ENCODE data around the gene IGIP.

IGIP gene

DNA sequence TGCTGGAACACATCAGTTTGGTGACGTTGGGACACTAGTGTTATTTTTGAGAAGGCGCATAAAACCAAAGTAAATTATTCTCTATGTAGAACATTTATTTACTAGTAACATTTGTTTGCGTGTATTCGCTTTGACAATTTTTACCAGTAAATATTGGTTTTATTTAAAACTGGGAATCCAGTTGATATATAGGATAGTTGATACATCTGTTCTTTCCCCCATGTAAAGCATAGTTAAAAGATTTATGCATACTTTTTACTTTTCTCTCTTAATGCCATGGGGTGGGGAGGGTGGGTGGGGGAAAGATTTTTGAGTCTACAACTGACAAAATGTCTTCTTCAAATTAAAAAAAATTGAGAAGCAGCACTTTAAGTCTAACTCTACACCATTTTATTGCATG is at the start of gene IGIP:
Gene IGIP, plus strand, starts transcription at position 301 of the 400 bp plus-strand sequence. CDS start 2,540 bp downstream, outside the sequence.
- no peak for DNase-seq

DNA sequence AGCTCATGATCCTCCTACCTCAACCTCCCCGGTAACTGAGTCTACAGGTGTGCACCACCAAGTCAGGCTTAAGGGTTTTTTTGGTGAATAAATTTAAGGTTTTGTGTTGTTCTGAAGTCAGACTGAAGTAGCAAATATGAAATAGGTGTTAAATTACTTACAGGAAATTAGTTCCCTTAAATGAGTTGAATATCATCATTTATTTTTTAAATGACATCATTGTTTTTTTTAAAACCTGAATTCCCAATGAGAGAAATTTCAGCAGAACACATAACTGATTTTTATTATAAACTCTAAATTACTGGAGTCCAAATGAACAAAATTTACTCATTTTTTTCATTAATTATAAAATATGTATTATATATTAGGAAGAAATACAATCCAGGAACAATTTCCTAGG is 49.6 kb upstream of the IGIP start:
- no peak for DNase-seq

DNA sequence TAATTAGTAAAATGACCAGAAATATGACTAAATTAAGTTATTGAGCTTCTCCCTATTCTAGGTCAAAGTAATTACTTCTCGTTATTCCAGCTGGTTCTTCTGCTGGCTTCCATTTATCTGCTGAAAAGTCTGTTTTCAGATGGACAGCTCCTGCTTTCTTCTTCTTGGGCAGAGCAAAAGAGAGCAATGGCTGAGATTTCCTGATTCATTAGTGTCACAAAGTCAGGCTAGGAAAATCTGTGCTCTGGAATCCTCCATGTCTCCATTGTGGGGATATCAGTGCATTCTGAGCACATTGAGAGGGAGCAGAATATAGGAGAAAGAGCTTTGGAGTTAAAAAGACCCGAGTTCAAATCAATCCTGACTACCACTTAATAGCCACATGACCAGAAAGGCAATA is 48.9 kb upstream of the IGIP start:
- no peak for DNase-seq

DNA sequence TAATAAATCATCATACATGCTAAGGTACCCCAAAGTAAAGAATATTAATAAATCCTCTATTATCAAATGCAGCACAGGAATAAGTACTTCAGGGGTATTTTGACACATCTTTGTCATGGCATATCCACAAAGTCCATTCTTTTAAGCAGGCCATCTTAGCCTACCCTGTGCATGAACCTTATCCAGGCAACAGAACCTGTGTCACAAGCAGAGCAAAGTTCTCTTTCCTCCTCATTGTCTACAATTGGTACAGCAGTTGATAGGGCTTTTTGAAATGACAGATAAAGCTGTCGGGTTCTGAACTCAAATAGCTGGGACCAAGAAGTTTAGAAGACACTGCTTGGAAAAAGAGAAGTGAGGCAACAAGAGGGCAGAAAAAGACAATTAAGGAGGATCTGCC is 42.6 kb upstream of the IGIP start:
- no peak for DNase-seq

DNA sequence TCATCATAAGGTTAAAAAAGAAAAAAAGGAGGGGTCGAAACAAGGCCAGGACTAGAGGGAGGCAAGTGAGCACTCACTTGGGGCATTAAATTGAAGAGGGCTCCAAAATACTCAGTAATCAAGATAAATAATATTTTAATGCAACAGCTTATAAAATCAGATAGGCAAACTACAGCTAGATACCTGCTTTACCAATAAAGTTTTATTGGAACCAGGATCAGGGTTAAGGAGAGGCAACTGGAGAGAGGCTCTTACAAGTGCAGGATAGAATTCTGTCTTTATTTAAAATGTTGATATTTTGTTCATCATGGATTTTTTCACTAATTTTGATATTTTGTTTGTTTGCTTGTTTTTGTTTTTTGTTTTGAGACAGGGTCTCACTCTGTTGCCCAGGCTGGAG is 42.1 kb upstream of the IGIP start:
- DNase-seq = no peak

DNA sequence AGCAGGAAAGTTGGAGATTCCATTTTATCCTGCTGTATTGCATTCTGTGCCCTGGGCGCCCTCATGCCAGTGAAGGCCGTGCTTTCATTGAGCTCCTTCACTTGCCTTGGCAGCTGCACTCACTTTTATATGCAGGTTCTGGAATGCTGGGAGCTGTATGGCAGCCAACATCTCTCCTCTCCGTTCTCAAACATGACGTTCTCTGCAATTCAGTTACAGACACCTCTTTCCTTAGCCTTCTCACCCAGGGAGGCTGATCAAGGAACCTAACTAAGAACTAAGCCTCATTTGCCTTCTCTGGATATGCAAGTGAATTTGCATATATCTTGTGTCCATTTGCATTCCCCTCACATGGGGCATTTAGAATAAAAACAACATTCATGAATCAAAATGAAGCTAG is 41.2 kb upstream of the IGIP start:
- DNase-seq = no peak

DNA sequence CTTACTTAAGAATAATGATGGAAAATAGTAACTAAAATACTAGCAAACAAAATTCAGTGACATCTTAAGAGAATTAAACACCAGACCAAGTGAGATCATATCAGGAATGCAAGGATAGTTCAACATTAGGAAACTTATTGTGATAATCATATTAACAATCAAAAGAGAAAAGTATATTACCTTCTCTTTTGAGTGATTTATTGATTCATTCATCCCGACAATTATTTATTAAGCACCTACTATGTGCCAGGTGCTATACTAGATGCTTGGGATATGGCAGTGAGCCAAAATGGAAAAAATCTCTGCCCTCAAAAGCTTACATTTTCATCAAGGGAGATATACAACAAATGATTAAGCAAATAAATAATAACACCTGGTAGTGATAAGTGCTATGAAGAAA is 35.5 kb upstream of the IGIP start:
- DNase-seq = no peak

DNA sequence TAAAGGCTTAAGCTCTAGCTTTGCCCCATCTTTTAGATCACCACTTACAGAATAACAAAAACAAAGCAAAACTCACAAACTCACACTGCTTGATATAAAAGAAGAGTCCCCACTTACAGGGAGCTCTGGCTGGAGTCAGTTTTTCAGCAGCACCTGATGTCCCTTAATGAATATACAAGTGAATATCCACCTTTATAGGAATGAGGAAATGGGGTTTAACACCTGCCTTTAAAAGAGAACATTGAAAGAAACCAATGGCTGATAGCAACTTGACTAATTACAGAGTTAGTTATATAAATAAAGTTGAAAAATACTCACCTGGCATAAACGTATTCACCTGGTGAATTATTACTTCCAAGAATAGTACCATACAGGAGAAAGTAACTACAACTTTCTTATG is 32.6 kb upstream of the IGIP start:
- DNase-seq = no peak

DNA sequence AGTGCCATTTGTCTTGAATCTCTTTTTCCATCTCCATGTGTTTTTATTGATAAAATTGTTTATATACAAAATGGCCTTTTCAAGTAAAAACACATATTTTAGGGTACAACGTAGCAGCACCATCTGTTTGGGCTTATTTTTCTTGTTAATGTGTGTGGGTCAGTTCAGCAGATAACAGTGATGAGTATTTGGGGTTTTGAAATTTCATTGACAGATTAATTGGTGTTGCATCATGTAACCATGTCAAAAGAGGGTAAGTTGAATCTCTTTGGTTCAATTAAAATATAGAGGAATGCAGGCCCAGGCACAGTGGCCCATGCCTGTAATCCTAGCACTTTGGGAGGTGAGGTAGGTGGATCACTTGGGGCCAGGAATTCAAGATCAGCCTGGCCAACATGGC is 31.9 kb upstream of the IGIP start:
- DNase-seq = no peak

DNA sequence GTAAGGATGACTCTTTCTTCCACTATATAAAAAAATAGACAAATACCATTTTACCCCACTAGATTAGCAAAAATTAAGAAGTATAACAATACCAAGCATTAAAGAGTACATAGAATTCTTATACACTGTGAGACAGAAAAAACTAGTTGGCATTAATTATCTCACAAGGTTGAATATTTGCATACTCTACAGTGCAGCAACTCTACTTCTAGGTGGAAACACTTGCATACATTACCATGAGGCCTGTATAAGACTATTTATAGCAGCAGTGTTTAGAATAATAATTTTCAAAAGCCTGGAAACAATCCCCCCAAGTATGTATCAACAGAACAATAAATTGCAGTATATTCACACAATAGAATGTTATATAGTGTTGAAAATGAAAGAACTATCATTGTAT is 30.8 kb upstream of the IGIP start:
- DNase-seq = no peak

DNA sequence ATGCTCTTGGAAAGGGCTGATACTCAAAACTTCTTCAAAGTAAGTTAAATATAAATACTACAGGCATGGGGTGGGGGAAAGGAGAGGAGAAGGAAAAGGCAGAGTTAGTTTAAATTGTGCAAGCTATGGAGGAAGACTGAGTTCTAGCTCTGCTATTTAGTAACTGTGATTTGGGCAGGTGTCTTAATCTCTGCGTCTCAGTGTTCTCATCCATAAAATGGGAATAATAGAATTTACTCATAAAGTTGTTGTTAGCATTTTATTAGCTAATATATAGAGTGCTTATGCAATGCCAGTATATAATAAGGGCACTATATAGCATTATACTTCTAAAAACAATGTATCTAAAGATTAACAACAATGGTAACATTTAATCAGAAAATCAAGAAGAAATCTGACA is 24.6 kb upstream of the IGIP start:
- DNase-seq = no peak

DNA sequence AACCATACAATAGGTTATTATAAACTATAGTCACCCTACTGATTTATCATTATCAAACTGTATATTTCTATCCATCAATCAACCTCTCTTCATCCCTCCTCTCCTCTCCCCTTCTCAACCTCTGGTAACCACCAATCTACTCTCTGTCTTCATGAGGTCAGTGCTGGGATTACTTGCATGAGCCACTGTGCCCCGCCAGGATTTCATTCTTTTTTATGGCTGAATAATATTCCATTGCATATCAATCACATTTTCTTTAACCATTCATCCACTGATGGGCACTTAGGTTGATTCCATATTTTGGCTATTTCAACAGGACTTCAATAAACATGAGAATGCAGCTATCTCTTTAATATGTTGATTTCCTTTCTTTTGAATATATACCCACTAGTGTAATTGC is 22.6 kb upstream of the IGIP start:
- no peak for DNase-seq

DNA sequence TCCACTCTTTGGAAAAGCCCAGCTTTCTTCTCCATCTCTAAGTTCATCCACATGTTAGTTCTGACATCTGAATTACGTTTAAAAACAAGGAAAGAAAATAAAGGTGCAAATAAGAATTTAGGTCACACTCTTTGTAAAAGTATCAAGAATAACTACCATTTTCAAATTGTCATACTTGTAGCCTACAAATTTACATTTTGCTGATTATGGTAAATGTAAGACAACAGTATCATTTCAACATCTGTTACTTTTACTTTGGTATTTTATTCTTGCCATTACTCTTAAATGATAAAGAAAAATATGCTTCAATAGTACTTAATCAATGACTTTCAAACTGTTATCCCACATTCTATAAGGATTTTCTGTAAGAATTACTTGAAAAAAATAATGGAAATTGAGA is 21.6 kb upstream of the IGIP start:
- DNase-seq = no peak

DNA sequence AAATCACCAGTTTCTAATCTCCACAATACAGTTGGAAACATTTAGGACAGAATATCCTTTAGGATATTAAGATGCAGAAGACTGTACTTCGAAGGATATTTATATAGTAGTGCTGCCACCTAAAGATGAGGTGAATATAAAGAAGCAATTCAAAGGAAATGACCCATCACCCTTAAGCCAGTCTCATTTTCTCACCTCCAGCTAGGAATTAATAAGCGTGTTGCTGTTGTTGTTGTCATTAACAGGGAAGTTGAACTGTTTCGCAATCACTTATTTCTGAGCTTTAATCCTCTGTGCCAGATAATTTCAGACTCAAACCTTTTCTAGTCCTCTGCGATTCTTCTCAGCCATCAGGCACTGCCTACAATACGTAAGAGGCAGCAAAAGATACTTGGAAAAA is 19.6 kb upstream of the IGIP start:
- DNase-seq = no peak

DNA sequence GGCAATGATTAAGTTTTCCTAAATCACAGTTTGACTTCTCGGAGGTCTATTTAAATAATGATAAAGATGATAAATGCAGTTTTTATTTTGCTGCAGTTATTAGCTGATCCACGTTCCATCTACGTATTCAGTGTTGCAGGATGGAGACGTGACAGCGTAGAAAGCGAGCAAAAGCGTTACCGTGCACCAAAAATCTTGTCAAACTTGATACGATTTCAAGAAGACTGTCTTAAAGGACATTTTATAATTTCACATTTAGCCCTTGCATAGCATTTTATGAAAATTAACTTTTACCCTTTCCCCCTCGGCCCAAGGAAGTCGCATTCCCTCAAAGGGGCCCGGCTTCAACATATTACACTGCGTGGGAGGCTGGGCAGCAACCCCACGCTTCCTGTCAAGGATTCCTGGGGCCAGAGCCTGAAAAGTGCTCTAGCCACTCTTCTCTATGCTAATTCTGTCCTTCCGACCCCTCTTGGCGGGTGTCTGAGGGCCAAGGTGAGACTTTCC is 18.9 kb upstream of the IGIP start:
- no peak for DNase-seq

DNA sequence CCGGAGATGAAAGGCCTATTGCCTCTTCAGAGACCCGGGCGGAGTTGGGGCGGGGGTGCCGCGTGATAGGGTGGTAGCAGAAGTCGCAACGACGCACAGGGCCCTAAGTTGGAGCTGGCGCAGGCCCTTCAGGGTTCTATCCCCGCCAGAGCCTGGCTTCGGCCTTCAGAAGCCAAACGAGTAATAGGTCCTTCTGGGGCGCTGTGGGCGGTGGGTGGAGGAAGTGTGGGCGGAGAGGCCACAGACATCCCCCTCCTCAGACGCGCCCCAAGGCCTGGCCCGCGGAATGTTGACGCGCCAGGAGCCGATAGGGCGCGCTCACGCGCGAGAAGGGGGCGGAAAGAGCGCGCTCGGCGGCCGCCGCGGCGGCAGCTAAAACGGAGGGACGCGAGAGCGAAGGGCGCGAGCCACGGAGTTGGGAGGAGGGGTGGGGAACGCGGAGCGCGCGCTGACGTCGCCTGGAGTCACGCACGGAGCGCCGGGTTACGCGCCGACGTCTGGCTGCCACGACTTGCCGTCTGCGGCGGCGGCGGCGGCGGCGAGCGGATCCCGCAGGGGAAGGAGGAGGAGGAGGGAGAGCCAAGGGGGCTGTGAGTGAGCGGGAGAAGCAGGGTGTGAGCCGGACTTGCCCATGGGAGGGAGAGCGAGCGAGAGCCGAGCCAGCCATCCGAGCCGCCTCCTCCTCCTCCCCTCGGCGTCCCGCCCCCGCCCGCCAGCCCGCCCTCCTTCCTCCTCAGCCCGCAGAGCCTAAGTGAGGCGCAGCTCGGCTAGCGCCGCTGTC is 18.2 kb upstream of the IGIP start:
- peak; percentile 54 for DNase-seq

DNA sequence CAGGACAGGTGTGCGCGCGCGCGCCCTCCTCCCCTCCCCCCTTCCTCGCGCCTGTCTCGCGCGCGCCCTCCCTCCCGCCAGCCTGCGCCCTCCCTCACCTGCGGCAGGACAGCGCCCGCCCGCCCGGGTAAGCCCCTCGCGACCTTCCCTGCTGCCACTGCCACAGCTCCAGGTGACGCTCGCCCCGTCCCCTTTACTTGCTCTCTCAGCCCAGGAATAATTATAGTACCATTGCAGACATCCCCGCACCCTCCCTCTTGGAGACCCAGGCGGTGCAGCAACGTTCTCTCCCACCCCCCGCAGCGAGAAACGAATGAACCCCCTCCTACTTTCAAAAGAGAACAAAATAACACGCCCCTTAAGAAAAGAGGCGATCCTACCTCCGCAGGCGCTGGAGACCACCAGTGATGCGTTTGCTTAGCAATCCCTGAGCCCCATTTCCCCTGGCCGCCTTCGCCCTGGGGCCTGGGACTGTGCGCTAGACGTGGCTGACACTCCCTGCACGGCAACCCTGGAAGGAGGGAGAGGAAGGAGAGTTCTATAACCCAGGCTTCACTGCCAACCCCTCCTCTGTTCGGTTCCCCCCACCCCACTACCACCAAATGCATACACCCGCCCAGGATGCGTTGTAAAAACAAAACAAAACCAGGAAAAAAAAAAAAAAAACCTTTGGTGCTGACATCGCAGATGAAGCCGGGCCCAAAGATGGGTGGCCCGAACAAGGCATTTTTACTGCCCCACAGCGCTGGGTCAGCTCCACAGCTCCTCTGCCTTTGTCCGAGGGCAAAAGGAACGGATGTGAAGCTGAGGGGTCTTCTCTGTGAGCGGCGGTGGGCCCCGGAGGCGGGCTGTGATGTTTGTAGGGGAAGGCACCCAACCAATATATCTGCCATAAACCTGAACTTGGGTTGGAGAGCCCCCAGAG is 17.4 kb upstream of the IGIP start:
- DNase-seq = no peak

DNA sequence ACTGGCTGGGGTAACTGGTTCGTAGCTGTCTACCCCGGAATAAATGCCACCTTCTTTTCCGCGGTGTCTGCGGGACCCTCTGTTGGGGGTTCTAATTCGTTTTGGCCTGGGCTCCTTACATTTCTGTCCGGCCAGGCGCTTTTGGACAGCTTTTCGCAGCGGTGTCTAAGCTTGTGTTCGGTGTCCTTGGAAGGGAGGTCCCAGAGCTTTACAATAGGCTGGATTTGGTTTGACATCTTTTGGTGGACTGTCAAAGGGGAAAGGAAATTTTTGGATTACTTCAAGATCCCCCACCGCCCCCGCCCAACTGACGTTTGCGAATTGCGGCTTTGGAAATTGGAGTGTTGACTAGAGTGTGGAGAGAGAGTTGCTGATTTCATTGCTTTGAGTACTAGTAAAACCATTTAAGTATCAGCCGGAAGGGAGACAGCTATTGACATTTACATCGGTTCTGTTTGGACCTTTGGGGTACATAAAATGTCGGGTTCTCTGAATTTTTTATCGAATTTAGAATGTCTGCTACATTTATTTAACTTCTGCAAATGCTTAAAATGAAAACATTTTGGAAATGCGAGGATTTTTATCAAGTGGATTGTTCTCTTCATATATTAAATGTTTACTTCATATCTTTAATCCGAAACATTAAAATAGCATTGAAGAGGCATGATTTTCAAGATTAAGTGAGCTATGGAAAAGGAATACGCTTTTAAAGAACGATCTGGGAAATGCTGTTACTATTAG is 16.5 kb upstream of the IGIP start:
- DNase-seq = peak; percentile 21

DNA sequence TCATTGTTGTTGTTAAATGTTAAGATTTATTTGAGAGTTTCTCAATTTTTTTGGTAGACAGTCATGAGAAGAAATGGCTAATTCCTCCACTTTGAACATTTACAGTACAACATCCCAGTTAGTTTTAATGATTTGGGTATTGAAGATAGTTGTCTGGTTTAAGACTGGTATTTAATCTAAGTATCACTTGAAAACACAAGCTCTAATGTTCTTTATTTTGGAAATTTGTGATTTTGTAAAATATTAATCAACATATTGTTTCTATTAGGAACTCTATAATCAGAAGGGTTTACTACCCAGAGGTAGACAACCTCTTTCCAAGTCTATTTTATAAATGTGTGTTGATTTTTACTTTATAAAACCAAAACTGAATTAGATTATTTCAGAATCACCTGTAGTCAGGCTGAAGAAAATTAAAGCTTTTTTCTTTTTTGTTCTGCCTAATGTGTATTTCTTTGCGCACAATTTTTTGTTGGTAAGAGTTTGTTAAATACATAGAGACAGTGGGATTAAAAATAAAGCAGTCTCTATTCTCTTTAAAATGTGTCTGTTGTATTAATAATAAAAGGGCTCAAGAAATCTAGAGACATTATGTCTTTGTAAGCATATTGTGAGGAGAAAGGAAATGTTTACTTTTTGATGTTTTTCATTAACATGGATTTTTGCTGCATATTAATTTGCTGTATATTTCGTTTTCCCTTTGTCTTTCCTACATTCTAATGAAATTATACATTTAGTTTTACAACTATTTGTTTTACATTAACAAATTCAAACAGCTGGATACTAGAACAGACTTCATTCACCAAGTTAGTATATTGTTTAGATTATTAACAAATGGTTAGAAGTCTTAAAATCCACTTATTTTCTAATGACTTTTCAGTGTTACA is 15.7 kb upstream of the IGIP start:
- no peak for DNase-seq

DNA sequence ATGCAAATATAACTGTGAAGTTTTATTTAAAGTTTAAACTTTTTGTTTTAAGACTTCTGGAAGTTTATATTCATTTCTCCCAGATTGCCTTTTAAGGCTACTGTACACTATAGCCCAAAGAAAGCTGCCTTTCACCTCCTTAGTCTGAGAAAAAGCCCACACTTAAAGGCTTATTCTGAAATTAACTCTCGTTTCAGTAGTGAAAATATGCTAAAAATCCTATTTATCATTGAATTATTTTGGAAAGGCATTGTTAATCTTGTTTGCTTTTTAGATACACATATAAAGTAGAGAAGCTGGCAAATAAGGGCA is 15.1 kb upstream of the IGIP start:
- DNase-seq = no peak

DNA sequence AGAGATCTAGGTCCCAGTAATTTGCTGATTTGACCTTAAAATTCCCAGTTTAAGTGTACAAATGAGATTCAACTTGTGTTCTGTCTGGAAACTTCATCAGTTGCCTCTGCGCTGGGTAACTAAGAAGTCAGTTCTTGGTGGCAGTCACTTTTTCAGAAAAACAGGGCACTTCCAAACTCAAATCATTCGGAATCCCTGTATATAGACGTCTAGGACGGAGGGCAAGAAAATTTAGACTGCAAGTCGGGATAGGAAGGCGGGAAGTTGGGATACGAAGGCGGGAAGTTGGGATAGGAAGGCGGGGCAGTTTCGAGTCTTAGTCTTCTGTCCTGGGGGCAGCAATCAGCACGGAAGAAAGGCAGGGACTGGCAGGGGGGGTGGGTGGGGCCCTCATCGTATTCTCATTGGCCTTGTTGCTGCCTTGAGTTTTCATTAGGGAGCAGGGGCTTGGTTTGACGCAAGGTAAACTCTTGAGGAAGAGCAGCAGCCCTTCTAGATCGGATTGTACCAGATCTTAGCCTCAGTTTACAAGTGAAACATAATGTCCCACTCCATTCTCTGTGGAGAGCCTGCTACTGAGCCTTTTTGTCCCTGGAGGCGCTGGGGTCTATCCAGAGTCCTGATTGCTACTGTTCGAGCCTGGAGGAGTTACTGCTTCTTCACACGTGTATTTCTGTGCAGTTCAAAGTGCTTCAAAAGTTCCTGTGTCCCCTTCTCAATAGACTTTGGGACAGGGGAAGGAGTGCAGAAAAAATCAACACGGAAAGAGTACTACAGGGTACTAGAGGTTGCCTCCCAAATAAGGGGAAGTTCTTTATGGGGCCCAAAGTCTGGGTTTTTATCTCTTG is 14.5 kb upstream of the IGIP start:
- DNase-seq = no peak
